HEK293T (cell line): ENCODE measurements around the gene PLA2G15.

Experiments used
- FOXA1 ChIP-seq: fragments of 450-650 bp; IDR thresholded peaks from 2 replicates; pipeline ENCODE4 v1.6.1; 2016; ENCODE audit warnings: mild to moderate bottlenecking
- FOXK2 ChIP-seq: fragments of 450-650 bp; IDR thresholded peaks from 2 replicates; pipeline ENCODE4 v1.6.1; 2016; ENCODE audit warnings: mild to moderate bottlenecking

- no peak for TF ChIP-seq FOXA1
- no peak for TF ChIP-seq FOXK2
Measured at GRCh38 chr16:68265078-68265920, 20.1 kb downstream of the PLA2G15 start.
